ENCODE data around the gene FAM177A1. TPM values are rescaled to one million over a fixed set of nuclear protein-coding genes. Genes with fewer than 3 reads are reported as not detected.

The FAM177A1 gene
- total and polyA plus RNA-seq, 2 donors (not counting 3 experiments of a cell fraction or from before 2014, with no cell fraction given) = 19.9 to 64.1 TPM

DNA sequence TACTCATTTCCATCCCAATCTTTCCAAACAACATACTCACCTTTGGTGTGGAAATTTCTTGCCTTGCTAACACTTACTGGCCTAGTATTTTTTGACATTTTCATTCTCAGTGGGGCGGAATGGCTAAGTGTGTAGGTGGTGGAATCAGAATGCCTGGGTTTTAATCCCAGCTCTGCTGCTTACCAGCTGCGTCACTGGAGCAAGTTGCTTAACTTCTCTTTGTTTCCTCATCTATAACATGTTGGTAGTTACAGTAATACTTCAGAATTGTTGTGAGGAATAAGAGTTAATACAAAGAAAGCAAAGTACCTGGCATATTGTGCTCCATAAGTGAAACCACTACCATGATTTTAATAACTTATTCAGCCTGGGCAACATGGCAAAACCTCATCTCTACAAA lies 3.0 kb upstream of the FAM177A1 start:
- peaks cover 11% of the 10 kb centered on the region for H3K4me1 ChIP-seq (ENCODE audit: control insufficient read depth, extremely low read depth, insufficient read depth, low read length)
- H4K20me1 ChIP-seq (replicated peaks; ENCODE audit: control insufficient read depth, extremely low read depth, insufficient read depth, low read length) = no peaks in the 10 kb centered on the region
- FAIRE-seq = no peak
- DNase-seq (ENCODE audit: low read depth, low spot score) = no peak
- no peak overlapping the region for H3K4me3 ChIP-seq (replicated peaks in 1 of 3; ENCODE audit: insufficient read depth in 1 of 3, low read depth in 1 of 3, low read length in 3 of 3)
- no peaks in the 10 kb centered on the region for H3K9me3 ChIP-seq (replicated peaks; ENCODE audit: control insufficient read depth, insufficient read depth, low read length)
- ChIA-PET CTCF (interaction anchor here (1.1 kb wide), 1 partner anchor 22 kb away, joined by 4 read pairs; no protein-coding TSS in a partner anchor), POLR2A (interaction anchor here (0.6 kb wide), 1 partner anchor 12 kb away, joined by 4 read pairs; no protein-coding TSS in a partner anchor)
- H3K27ac ChIP-seq (ENCODE audit: insufficient read depth, low read depth, low read length) = no peak overlapping the region
- peaks cover 7% of the 10 kb centered on the region for H3K79me2 ChIP-seq (ENCODE audit: control insufficient read depth, insufficient read depth, low read length)
- TF ChIP-seq EZH2 (IDR thresholded peaks at IDR 0.05; ENCODE audit: borderline replicate concordance, low read depth, low read length, severe bottlenecking) = no peak
- no peak for TF ChIP-seq FOS (IDR thresholded peaks at IDR 0.05; ENCODE audit: borderline replicate concordance, insufficient read depth, low read length)
- TF ChIP-seq JUN (IDR thresholded peaks at IDR 0.05; ENCODE audit: borderline replicate concordance, insufficient read depth, insufficient read length, low read depth) = no peak
- TF ChIP-seq POLR2A (IDR thresholded peaks at IDR 0.05; ENCODE audit: low read depth, low read length) = no peak
- no peak for TF ChIP-seq POLR2AphosphoS5 (IDR thresholded peaks at IDR 0.05; ENCODE audit: insufficient read depth, low read depth, low read length)
- TF ChIP-seq, protein P1, sequence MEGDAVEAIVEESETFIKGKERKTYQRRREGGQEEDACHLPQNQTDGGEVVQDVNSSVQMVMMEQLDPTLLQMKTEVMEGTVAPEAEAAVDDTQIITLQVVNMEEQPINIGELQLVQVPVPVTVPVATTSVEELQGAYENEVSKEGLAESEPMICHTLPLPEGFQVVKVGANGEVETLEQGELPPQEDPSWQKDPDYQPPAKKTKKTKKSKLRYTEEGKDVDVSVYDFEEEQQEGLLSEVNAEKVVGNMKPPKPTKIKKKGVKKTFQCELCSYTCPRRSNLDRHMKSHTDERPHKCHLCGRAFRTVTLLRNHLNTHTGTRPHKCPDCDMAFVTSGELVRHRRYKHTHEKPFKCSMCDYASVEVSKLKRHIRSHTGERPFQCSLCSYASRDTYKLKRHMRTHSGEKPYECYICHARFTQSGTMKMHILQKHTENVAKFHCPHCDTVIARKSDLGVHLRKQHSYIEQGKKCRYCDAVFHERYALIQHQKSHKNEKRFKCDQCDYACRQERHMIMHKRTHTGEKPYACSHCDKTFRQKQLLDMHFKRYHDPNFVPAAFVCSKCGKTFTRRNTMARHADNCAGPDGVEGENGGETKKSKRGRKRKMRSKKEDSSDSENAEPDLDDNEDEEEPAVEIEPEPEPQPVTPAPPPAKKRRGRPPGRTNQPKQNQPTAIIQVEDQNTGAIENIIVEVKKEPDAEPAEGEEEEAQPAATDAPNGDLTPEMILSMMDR (IDR thresholded peaks at IDR 0.05; ENCODE audit: extremely low read depth in 1 of 2, insufficient read depth in 1 of 2, low read depth in 1 of 2, low read length in 2 of 2) = no peak
- TF ChIP-seq MYC (IDR thresholded peaks at IDR 0.05; ENCODE audit: low read depth, low read length) = no peak
- no peak for TF ChIP-seq GATA2 (IDR thresholded peaks at IDR 0.05; ENCODE audit: insufficient read depth, insufficient read length, low read depth, low read length)
- TF ChIP-seq, protein P2, sequence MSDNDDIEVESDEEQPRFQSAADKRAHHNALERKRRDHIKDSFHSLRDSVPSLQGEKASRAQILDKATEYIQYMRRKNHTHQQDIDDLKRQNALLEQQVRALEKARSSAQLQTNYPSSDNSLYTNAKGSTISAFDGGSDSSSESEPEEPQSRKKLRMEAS (IDR thresholded peaks at IDR 0.05; ENCODE audit: insufficient read depth, insufficient read length) = no peak
- BruUV-seq (replicated peaks) = no TSS peak
- no peak overlapping the region for H2AFZ ChIP-seq (ENCODE audit: low read depth, low read length)
- H3K27me3 ChIP-seq (ENCODE audit: control insufficient read depth in 2 of 2, insufficient read depth in 2 of 2, low read length in 2 of 2) = no peaks in the 10 kb centered on the region
- H3K9ac ChIP-seq (replicated peaks; ENCODE audit: extremely low read depth, insufficient read depth, low read length) = no peak overlapping the region
- no peak overlapping the region for H3K4me2 ChIP-seq (ENCODE audit: insufficient read depth, low read length)
- intact Hi-C loops (cut with micrococcal nuclease) (no loop called here), dilution Hi-C loops (cut with MboI; ENCODE audit: extremely low pct_ligation_motif_present, low sequenced_read_pairs) (no loop called here)
- H3K9me1 ChIP-seq (replicated peaks; ENCODE audit: control insufficient read depth, extremely low read depth, insufficient read depth, low read length) = no peaks in the 10 kb centered on the region
- H3K36me3 ChIP-seq (ENCODE audit: control insufficient read depth in 2 of 2, extremely low read depth in 1 of 2, insufficient read depth in 2 of 2, low read length in 2 of 2) = no peaks in the 10 kb centered on the region

All from endothelial cell of umbilical vein (primary cell).